Activated gamma-delta T cell (primary cell): ENCODE data around the gene ZNF169.
"Not testable (repeated sequence)": the region's sequence is repeated elsewhere in the genome, so short reads cannot be mapped to it uniquely, and the experiment has no call there.

Experiments
- DNase-seq: peaks from one replicate; lab custom pipeline; 2025; lab: John Stamatoyannopoulos, UW
- total RNA-seq, 2 donors: gene quantifications; one replicate each; lab custom pipeline; 2026; lab: John Stamatoyannopoulos, UW

Gene ZNF169
- 15.2 to 18.7 reads per million in 2 donors for total RNA-seq

GRCh38 chr9:94259077-94259862, at the start of gene ZNF169:
Gene ZNF169, plus strand, starts transcription at chr9:94259298. Its CDS starts 19,515 bp downstream, at chr9:94278813.
- DNase-seq: peak; percentile 68

DNA sequence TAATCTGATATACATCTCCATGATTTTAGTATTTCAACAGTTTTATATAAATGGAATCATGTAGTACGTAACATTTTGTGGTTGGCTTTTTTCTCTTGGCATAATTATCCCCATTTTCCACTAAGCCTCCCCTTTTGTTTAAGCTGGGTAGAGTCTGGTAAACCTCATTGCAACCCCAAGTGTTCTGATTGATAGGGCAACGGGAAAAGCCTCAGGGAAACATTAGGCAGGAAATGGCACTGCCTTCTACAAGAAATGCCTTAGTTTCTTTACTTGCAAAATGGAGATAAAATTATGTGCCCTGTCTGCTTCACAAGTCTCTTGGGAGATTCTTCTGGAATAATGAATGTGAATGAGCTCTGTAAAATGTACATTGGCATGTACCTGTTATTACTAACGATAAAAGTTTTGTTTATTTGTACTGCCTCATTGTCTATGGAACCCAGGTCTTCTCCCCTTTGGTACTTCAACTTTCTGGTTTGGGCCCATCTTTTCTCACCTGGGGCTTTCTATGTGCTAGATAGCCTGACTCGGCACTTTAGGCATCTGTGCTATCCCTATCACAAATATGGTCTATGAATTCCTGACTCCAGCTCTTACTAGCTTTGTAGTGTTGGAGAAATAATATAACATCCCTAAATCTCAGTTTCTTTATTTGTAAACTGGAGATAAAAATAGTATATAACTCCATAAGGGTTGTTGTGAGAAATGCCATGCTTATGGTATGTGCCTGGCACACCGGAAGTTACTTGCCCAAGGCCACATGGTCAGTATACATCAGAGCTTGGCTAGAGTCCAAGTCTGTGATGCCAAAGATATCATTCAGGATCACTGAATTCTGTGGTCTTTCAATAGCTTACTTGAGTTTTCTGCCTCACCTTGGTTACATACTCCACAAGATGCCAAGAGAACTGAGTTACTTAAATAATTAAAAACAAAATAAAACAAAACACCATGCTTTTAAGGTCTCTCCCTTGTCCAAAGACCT, 48.2 kb upstream of the ZNF169 start:
- DNase-seq: no peak

DNA sequence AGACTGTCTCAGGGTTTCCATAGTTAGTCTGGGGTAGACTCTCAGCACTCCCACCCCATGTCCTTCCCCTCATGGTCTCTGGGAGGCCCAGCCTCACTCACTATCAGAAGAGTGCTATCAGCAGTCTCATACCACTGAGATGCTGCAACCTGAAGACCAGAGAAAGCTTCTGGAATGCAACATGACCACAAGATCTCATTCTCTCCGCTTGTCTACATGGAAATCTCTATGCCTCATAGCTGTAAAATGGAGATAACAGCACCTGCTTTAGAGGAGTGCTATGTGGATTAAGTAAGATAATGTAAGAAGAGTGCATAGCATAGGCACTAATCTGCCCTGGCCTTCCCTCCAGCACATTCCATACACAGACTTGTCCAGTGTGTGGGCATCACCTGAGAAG, 47.0 kb upstream of the ZNF169 start:
- no peak for DNase-seq

DNA sequence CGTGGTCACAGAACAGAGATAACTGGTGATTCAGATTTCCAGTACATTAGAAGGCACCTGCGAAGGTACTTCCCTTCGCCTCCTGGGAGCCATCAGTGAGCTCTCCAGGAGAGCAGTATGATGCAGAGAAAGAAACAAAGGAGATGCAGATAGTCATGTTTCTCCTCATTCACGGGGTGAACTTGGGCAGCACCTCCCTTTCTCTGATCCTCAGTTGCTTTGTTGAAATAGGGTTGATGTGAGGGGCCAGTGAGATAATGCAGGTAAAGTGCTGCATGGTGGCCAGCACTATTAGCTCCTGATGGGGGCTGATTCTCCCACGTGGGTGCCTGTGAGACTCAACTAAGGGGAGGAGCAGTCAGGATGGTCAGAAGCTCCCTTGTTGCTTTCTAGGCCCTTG, 46.6 kb upstream of the ZNF169 start:
- DNase-seq: no peak

DNA sequence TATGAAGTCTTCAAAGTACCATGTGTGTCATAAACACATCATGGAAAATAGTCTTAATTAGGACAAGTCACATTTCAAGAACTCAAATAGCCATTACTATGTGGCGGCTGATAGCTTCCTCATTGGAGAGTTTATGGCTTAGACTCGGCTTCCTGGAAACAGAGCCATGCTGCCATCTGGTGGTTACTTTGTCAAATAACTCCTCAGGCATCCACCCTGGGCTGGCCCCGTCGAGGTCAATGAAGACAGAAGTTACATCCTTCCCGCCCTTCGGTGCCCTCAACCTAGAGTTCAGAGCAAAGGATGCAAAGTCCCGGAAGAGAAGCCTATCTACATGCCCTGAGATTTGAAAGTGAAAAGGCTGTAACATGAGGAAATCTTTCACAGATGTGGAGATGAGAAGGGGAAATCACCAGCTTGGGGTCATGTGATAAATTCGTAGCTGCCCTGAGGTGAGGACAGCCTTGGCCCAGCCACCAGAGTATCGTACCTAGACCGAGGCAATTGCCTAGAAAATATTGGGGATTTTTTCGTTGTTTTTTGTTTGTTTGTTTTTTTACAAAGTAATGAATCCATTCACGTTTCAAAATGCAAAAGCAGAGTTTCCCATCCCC, 45.5 kb upstream of the ZNF169 start:
- DNase-seq: no peak

DNA sequence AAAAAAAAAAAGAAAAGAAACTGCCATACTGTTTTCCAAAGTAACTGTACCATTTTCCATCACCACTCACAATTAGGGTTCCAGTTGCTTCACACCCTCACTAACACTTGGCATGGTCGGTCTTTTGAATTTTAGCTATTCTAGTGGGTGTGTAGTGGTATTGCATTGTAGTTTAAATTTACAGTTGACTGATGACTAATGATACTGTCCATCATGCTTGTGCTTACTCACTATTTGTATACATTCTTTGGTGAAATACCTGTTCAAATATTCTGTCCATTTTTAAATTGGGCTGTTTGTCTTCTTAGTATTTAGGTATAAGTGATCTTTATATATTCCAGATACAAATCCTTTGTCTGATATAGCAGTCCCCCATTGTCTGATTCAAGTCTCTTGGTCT, 36.2 kb upstream of the ZNF169 start:
- DNase-seq: no peak

DNA sequence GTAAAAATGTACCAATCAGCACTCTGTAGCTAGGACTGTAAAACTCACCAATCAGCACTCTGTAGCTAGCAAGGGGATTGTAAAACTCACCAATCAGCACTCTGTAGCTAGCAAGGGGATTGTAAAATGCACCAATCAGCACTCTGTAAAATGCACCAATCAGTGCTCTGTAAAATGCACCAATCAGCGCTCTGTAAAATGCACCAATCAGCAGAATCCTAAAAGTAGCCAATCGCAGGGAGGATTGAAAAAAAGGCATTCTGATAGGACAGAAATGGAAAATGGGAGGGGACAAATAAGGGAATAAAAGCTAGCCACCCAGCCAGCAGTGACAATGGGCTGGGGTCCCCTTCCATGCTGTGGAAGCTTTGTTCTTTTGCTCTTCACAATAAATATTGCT, 33.7 kb upstream of the ZNF169 start:
- DNase-seq: not testable (repeated sequence)

DNA sequence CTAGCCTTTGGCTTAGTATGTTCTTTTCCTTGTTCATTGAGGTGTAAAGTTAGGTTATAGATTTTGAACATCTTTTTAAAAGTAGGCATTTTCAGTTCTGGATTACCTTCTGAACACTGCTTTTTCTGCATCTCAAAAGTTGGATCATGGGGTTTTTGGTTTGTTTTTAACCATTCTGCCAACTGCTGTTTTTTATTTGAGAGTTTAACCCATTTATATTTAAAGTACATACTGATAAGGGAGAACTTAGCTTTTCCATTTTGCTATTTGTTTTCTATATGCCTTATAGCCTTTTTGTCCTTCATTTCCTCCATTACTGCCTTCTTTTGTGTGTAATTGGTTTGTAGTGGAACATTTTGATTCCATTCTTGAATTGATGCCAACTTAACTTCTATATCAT, 30.5 kb upstream of the ZNF169 start:
- no peak for DNase-seq

DNA sequence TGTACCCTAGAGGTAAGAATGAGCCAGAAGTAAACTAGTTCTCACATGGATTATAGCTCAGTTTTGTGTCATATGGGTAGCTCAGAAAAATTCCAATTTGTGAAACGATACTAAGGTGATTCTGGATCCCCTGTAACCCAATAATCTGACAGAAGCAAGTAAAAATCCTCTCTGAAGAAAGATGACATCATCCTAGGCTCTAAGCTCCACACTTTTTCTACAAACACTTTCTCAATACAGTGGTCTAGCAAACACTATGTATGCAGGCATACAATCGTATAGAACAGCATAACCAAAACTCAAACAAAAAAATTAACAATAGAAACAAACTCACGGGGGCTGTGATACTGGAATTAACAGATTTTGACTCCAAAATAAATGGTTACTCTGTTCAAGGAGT, 26.7 kb upstream of the ZNF169 start:
- DNase-seq: no peak

DNA sequence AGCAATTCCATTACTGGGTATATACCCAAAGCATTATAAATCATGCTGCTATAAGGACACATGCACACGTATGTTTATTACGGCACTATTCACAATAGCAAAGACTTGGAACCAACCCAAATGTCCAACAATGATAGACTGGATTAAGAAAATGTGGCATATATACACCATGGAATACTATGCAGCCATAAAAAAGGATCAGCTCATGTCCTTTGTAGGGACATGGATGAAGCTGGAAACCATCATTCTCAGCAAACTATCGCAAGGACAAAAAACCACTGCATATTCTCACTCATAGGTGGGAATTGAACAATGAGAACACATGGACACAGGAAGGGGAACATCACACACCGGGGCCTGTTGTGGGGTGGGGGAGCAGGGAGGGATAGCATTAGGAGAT, 18.0 kb upstream of the ZNF169 start:
- not testable (repeated sequence) for DNase-seq

GRCh38 chr9:94245651-94246050, 13.4 kb upstream of the ZNF169 start:
- DNase-seq: no peak

- no peak for DNase-seq
Observed at GRCh38 chr9:94250456-94250855, 8.6 kb upstream of the ZNF169 start.

DNA sequence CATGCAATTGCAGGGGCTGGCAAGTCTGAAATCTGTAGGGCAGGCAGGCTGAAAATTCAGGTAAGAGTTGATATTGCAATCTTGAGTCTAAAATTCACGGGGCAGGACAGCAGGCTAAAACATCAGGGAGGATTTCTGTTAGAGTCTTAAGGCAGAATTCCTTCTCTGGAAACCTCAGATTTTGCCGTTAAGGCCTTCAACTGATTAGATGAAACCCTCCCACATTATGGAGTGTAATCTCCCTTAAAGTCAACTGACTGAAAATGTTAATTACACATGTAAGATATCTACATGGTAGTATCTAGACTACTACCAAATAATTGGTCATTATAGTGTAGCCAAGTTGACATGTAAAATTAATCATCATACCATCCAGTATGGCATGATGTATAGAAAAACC, 3.1 kb upstream of the ZNF169 start:
- DNase-seq: no peak

GRCh38 chr9:94265626-94266402, 6.7 kb downstream of the ZNF169 start:
- not testable (repeated sequence) for DNase-seq

GRCh38 chr9:94269264-94269663, 10.2 kb downstream of the ZNF169 start:
- DNase-seq: no peak

- DNase-seq: no peak
Observed at GRCh38 chr9:94270009-94270408, 10.9 kb downstream of the ZNF169 start.

DNA sequence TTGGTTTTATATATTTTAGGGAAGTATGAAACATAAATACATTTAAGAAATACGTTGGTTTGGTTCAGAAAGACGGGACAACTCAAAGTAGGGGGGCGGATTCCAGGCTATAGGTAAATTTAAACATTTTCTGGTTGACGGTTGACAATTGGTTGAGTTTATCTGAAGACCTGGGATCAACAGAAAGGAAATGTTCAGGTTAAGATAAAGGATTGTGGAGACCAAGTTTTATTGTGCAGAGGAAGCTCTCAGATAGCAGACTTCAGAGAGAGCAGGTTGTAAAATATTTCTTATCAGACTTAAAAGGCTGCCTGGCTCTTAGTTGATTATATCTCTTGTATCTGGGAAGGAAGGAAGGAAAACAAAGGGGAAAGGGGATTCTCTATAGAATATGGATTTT, 17.9 kb downstream of the ZNF169 start:
- DNase-seq: not testable (repeated sequence)

- no peak for DNase-seq
Observed at GRCh38 chr9:94277885-94278536, 18.9 kb downstream of the ZNF169 start.

DNA sequence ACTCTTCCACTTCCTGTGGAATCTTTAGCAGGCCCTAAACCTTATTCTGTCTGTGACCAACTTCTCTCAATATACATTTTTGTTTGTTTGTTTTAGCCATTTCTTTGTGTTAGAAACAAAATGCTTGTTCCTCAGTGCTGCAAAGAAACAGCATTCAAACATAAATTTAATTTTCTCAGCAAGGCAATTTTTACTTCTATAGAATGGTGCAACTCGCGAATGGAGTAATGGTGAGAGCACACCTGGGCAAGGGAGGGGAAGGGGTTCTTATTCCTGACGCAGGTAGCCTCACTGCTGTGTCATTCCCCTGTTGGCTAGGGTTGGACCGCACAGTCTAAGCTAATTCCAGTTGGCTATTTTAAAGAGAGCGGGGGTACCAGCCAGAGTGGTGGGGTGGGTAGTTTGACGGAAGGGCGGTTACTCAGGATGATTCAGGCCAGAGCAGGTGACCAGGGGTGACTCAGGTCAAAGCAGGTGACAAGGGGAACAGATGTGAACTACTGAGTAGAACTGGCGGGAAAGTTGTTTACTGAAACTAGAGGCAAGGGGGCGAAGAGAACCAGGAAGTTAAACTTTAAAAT, 21.4 kb downstream of the ZNF169 start:
- no peak for DNase-seq

DNA sequence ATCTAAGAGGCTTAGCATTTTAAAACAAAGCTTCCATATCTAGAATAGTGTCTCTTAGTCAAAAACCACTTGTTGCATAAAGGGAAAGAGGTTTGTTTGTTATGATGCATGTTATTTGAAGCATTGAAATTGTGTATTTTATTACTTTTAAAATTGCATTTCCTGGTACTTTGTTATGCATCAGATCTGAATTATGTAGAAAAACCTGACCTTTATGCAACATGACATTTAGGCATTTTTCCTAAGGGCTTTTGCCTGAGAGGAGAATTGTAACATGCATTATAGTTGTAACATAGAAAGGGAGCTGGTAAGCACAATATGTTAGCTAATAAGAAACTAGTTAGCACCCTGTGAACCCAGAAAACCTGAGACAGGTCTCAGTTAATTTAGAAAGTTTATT, 22.0 kb downstream of the ZNF169 start:
- DNase-seq: no peak

- DNase-seq: no peak
Observed at GRCh38 chr9:94286116-94286515, 27.0 kb downstream of the ZNF169 start.
